ENCODE data around the gene HOXD3.

The HOXD3 gene

DNA sequence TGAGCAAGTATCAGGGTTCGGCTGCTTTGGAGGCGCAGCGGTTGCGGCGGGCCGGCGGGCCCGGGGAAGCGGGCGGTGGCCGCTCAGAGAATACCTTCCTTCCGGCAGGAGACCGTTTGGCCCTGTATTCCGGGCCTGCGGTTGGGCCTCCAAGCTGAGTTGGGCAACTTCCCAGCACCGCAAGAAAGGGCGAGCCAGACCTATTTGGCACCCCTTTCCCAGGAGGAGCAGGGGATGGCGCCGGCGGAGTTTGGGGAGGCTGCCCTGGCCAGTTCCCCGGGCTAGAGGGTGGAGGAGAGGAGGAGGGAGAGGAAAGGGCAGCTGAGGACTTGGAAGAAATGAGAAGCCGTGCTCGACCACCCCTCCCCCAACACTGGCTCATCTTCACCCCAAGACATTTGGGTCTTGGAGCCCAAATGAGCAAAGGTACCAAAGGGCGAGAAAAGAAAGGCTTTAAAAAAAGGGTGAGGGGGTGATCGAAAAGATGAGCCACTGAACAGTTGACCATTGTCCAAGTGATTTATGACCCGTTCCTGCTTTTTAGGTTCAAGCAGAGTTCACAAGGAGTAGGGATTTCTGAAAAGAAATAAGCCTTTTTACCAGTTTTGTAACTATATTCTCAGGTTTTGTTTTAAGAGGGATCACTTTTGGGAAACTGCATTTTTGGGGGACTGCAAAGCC lies 8.4 kb downstream of the HOXD3 start:
- DNase-seq: no peak

DNA sequence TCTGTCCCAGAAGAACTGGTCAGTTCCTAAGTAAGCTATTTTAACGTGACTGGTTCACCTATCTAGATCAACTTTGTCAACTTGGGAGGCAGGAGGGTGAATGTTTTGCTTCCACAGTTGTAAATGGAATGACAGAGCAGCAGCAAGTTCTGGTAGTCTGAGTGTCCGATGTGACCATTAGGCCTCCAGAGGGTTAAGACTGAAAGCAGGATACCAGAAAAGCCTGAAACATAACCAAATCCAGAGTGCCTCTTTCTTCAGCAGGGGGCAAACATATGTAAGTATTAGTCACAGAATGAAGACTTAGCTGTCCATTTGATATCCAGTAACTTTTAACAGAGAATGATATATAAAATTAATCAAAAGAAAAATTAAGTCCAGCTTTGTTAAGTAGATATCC lies 9.2 kb downstream of the HOXD3 start:
- DNase-seq: no peak

DNA sequence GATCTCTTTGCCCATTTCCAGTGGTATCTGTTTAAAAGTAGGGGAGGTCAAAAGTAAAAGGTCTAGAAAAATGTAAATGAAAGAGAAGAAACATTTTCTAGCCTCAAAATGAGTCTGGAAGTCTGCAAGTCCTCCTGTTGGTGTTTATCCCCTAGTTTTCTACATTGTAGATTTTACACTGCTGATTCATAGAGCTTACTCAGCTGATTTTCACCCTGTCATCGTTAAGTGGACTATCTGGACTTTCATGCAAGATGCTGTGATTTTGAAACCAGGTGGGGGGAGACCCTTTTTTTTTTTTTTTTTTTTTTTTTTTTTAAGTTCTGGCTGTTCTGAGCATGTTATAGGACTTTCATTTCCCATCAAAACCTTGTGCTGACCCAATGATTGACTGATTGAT lies 10.3 kb downstream of the HOXD3 start:
- DNase-seq: no peak

DNA sequence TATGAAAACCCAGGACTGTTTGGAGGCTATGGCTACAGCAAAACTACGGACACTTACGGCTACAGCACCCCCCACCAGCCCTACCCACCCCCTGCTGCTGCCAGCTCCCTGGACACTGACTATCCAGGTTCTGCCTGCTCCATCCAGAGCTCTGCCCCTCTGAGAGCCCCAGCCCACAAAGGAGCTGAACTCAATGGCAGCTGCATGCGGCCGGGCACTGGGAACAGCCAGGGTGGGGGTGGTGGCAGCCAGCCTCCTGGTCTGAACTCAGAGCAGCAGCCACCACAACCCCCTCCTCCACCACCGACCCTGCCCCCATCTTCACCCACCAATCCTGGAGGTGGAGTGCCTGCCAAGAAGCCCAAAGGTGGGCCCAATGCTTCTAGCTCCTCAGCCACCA lies 12.1 kb downstream of the HOXD3 start:
- DNase-seq: no peak

DNA sequence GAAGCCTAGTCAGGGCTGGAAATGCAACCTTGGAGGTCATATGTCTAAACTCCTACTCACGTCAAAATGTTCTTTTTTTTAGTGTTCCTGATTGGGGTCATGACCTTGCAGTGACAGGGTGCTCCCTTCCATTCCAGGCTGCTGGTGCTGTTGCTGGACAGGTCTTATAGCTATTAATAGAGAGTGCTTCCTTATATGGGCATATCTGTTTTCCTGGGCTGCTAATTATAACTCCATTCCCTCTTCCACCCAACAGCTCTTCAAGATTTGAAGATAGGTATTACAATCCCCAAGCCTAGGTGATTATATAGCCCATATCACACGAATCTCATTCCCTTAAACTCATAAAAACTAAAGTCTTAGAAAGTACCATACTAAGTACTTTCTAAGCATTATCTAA lies 12.6 kb downstream of the HOXD3 start:
- DNase-seq: no peak

DNA sequence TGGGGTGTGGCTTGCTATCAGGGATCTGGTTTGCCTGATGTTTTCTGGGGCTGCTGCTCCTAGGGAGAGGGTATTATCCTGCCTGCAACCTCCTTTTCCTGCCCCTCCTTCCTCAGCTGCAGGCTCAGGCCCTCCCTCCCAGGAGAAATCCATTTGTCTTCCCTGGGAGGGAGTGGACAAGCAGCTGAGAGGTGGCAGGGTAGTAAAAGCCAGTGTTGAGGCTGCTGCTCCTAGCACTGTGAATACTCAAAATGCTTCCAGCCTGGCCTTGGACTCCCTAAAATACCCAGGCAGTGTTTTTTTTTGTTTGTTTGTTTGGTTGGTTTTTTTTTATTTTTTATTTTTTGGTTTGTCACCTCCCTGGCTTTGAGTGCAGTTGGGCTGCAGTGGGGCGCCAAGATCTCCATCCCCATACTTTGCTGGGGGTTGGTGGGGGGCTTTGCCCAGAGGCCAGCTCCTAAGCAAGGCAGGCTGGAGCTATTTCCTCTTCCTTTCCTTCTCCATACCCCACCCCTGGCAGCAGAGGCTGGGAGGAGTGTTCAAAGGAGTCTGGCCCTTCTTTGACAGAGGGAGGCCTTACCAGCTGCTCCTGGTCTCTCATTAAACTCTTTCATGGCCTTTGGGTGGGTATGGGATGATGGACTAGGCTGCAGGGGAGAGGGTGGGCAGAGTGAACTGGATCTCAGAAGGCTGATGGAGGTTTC lies 13.6 kb downstream of the HOXD3 start:
- no peak for DNase-seq

DNA sequence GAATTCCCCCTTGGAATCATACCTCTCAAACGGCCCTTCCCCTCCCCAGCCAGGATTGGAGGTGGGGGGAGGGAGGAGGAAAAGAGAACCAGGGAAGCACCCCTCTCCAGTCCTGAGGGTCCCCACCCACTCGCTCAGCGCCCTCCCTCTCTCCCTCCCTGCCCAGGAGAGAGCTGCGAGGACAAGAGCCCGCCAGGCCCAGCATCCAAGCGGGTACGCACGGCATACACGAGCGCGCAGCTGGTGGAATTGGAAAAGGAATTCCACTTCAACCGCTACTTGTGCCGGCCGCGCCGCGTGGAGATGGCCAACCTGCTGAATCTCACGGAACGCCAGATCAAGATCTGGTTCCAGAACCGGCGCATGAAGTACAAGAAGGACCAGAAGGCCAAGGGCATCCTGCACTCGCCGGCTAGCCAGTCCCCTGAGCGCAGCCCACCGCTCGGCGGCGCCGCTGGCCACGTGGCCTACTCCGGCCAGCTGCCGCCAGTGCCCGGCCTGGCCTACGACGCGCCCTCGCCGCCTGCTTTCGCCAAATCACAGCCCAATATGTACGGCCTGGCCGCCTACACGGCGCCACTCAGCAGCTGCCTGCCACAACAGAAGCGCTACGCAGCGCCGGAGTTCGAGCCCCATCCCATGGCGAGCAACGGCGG lies 14.4 kb downstream of the HOXD3 start:
- DNase-seq: no peak

DNA sequence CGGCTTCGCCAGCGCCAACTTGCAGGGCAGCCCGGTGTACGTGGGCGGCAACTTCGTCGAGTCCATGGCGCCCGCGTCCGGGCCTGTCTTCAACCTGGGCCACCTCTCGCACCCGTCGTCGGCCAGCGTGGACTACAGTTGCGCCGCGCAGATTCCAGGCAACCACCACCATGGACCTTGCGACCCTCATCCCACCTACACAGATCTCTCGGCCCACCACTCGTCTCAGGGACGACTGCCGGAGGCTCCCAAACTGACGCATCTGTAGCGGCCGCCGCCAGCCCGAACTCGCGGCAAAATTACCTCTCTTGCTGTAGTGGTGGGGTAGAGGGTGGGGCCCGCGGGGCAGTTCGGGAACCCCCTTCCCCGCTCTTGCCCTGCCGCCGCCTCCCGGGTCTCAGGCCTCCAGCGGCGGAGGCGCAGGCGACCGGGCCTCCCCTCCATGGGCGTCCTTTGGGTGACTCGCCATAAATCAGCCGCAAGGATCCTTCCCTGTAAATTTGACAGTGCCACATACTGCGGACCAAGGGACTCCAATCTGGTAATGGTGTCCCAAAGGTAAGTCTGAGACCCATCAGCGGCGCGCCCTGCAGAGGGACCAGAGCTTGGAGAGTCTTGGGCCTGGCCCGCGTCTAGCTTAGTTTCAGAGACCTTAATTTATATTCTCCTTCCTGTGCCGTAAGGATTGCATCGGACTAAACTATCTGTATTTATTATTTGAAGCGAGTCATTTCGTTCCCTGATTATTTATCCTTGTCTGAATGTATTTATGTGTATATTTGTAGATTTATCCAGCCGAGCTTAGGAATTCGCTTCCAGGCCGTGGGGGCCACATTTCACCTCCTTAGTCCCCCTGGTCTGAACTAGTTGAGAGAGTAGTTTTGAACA lies 15.1 kb downstream of the HOXD3 start:
- no peak for DNase-seq

DNA sequence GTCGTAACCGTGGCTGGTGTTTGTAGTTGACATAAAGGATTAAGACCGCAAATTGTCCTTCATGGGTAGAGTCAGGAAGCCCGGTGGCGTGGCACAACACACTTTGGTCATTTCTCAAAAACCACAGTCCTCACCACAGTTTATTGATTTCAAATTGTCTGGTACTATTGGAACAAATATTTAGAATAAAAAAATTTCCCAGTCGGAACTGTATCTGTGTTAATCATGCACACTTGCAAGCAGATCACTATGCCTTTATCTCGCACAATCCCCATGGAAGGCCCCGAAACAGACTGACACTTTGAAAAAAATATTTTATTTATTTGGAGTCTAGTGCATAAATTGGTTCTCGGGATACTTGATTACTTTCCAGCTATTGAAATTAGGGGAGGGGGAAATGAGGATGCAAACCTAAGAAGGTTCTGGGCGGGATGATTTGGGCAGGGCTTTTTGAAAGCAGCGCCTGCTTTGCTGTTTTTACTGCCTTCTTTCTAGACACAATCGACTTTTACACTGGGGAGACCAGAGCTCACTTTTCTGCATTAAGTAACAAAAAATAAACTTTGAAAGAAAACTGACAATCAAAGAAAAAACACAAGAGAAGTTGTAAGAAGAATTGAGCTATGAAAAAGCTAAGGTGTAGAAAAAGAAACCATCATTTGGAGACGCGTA lies 15.9 kb downstream of the HOXD3 start:
- DNase-seq: no peak

DNA sequence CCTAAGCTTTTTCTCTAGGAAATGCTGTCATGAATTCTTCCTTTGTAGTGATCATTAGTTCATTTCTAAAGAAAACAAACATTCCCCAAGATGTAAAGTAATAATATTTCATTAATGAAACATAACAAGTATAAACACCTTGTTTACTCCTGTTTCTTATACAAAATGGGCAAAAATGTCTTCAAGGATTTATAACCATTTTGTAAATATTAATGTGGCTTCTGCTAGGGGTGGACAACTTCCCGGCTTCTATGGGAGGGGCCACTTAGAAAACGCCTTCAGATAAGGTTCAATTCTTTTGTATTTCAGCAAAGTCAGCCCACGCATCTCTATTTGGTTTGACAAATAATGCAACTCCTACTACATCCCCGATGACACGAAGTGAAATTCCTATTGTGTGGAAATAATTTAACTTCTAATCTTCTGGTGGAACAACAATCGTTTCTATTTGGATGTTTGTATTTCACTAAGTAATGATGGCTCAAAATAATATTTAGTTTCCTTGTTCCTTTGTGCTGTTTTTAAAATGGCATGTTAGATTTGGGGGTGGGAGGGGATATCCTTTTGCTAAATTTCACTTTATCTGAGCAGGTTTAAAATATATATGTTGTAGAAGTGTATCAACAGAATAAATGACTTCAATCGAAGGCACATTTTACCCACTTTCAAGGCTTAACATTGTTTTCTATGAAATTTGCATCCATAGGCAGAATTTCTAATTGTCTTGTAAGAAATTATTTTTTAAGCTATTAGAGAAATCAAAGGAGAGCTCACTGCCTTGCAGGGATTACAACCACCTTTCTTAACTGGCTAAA lies 16.7 kb downstream of the HOXD3 start:
- DNase-seq: no peak

DNA sequence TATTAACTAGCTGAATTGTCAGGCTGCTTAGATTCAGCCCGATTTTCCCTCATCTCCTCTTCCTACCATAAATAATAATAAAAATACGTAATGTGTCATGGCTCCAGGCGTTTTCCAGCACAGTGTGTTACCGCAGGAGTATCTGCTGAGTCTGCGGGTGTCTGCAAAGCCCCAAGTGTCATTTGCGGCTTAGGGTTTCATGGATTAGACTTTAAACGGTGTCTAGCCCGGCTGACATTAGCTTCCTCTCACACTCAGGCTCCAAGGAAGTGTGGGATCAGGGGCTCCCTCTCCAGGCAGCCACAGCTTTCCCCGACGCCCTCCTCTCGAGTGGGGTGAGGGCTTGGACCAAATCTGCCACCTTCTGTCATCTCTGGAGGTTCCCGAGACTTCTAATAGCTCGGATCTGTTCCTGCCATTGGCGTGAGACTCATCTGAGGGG lies 17.3 kb downstream of the HOXD3 start:
- no peak for DNase-seq

DNA sequence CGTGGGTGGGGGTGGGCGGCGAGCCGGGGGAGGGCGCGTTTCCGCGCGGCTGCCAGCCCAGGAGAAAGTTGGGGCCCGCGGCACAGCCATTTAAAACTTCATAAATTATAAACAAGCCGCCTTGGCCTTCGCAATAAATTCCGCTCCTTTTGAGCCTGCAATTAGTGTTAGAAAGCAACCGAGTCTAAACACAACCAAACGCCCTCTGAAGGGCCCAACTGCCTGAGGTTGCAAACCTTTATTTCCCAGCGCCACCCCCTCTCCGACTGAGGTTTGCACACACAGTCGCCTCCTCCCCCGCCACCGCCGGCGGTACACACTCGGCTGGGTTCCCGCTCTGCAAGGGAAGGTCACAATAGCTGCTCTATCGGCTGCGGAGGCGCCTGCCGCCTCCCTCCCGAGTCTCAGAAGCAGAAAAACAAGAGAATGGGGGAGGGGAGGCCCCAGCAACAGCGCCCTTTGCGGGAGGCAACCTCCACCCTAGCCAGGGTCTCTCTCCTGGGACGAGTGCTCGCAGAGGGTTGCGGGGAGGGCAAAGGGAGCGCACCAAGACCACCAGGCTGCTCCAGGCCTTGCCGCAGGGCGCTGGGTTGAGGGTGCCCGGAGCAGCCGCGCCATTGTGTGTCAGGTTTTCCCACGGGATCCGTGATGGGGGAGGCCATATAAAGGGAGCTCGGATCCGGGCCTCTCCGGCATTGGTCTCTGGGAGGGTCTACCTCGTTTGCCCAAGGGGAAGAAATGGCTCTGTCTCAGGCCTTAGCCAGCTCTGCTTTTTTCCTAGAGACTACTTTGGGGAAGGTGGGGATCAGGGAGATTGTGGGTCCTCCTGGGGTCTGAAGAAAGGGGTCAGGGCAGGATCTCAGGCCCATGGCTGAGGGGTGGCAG lies 18.0 kb downstream of the HOXD3 start:
- DNase-seq: no peak

DNA sequence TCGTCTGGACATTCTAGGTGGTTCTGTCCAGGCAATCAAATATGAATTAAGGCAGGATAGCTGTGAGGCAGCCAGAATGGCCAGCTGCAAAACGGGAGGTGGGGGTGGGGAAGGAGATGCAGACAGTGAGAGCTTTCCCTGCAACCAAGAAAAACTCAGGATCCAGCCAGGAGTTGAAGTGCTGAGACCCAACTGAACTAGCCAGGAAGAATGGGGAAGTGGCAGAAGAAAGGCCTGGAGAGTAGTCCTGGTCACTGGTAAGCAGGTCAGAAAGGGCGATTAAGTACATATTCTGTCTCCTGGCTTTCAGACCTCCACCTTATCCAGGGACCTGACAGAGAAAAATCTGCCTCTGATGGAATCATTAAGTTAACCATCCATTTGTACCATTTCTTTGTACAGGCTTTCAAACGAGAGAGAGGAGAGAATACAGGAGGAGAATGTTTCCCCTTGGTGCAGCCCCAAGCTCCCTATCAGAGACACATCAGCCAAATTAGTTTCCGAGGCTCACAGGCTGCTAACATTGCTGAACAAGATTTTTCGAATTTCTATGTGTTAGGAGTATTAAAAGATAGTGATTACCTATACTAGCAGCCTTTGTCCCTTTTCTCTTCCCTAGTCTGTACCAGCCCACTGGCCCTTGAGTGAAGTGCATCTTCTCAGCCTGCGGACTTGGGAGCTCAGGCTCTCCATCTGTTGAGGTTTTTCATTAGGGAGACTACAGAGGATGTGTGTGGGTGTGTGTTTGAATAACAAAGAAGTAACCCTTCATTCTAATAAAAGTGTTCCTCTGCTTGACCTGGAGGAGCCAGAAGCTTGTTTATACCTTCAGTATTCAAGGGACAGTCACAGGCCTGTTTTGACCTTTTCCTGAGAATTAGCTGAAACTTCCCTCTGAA lies 18.9 kb downstream of the HOXD3 start:
- no peak for DNase-seq

DNA sequence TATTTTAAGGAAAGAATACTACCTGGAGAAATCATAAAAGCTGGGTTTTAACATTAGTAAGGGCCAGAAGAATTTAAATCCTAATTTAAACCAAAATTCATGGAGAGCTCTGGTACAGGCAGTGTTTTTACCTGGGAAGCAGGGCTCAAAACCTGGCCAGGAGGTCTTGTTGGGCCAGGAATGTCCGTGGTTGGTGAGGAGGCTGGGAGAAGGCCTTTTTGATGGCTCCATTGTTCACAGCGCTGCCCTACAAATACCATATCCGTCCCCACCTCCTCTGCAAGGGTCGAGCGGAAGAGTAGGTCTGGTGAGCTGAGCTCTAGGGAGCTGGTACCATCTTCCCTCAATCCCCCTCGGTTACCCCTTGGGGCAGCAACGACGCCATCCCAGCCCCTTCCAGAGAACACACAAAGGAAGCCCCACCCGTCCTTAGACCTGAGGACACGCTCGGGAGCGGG lies 20.5 kb downstream of the HOXD3 start:
- no peak for DNase-seq

DNA sequence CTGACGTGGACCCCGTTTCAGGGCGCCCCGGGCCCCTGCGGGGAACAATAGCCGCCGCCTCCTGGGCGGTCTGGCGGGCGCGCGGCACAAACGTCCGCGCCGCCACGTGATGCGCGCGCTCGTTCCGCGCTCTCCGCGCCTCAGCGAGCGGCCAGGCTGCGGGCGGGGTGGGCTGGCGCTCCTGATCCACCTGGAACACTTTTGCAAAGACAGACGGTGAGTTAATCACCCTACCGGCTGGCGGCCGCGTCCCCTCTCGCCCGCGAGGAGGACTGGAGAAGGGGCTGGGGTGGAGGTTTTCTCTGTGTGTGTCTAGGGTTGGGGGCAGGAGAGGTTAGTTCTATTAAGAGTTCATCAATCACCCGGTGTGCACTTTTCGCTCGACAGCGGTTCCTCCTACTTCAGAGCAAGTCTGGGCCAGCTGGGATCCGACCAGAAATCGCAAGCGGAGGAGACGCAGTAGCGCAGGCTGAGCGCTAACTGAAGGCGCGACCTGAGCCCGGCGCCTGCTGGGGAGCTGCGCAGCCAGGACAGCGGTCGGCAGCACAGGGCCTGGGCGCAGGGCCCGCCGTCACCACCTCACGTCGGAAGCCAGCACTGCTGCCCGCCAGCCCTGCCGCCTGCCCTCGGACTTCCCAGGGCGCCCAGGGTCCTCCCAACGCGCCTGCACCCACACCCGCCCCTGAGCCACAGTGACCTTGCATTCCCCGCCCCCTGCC lies 21.1 kb downstream of the HOXD3 start:
- no peak for DNase-seq

DNA sequence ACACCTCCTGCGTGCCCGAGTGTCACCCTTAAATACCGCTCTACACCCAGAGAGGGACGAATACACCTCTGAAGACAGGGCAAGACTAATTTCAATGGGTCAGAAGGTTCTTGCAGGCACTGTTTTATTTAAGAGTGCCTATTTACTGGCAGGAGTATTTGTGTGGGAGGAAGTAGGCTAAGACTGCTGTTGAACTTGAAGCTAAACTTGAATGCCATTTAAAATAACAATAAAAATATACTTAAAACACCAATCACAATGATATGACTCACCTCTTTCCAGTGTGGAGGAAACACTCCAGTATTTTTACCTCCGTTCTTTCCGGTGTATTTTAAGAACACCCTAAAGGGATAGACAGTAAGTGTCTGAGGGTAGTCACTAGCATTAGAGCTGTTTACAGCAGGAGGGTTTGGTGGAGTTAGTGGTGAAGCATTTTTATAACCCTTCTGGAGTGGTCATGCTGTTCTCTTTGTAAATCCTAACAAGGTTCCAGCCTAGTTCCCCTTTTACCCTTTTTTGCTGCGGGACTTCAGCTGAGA lies 21.7 kb downstream of the HOXD3 start:
- DNase-seq: no peak

DNA sequence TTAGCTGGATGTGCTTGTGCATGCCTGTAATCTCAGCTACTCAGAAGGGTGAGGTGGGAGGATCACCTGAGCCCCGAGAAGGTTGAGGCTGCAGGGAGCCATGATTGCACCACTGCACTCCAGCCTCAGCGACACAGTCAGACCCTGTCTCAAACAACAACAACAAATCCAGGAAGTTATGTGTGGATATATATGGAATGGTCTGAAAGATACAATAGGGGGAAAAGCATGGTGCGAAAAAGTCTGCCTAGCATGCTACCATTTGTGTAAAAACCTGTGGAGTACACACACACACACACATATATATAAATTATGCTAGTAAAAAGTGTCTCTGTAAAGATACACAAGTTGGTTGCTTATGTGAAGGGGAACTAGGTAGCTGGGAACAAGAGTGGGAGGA lies 24.4 kb downstream of the HOXD3 start:
- no peak for DNase-seq

DNA sequence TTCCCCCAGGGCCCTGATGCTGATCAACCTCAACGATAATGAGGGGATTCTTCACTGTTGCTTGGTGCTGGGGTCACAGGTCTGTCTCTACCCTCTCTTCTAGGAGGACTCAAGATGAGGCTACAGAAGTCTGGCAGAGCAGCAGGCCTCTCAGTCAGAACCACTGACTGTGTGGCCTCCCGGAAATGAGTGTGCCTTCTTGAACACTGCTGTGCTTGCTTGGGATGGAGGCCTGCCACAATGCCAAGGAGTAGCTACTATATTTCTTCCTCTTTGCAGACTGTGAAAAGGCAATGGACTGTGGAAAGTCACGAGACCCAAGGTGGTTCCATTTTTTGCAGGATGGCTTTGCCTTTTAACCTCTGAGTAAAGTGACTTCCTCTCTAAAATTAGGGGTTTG lies 25.6 kb downstream of the HOXD3 start:
- no peak for DNase-seq

DNA sequence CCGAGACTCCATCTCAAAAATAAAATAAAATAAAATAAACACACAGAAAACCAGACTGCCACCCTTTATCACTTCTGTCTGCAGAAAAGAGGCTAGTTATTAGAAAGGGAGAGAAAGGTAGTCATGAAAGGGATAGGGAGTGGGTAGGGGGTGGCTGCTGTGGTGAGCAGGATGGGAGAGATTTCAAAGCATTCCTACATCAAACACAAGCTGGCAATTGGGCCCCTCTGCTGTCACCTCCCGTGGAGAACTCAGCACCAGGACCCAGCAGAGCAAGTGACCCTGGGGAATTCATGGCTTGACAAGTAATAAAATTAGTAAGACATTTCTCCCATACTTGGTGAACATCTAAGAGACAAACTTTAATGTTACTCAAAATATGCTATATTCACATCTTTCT lies 27.6 kb downstream of the HOXD3 start:
- no peak for DNase-seq

All from NCI-H1694 treated with DMSO at 0.1 percent for 48 hours (cell line).